Caco-2 (cell line): ENCODE data around the gene METTL16. TPM values are rescaled to one million over a fixed set of nuclear protein-coding genes. Genes with fewer than 3 reads are reported as not detected.

ENCODE experiments used
- BruUV-seq: library from RNA; stranded (reverse); fragments of 400-500 nt; replicated peaks from 2 replicates; lab custom pipeline; 2021; lab: Mats Ljungman, UMichigan
- CTCF ChIA-PET: fragments of 300-600 bp; sonication (Branson Sonifier 250); formaldehyde crosslinking; loops from one replicate; lab custom pipeline; 2022; ENCODE audit warnings: antibody characterized with exemption; lab: Charles Lee
- POLR2A ChIA-PET: fragments of 300-600 bp; sonication (Branson Sonifier 250); formaldehyde crosslinking; loops from one replicate; lab custom pipeline; 2022; ENCODE audit warnings: antibody characterized with exemption; lab: Charles Lee
- DNase-seq, 2 experiments: peaks; one replicate each; pipeline versions ENCODE4 v3.0.0 to v3.0.0-alpha.2; 2020 to 2022
- H3K27me3 ChIP-seq: replicated peaks from 2 replicates; pipeline ENCODE4 v1.6.0; 2011; ENCODE audit warnings: low read length; ENCODE audit not compliant: control insufficient read depth, insufficient read depth
- H3K36me3 ChIP-seq: 2 replicates; pipeline ENCODE4 v1.5.1; 2011; ENCODE audit warnings: low read length; ENCODE audit not compliant: control insufficient read depth, insufficient read depth
- H3K4me1 ChIP-seq: fragments of 250-450 bp; sonication (Bioruptor Pico); 2 replicates; pipeline ENCODE4 v1.5.1; 2020; ENCODE audit warnings: mild to moderate bottlenecking
- H3K4me3 ChIP-seq: 2 replicates; pipeline ENCODE4 v1.5.1; 2011; ENCODE audit warnings: low read depth, mild to moderate bottlenecking, control low read depth, low read length
- H3K9me3 ChIP-seq: fragments of 250-450 bp; sonication (Bioruptor Pico); 2 replicates; pipeline ENCODE4 v1.5.1; 2020; ENCODE audit warnings: mild to moderate bottlenecking, moderate library complexity
- H3K27ac Mint-ChIP-seq: one replicate; pipeline ENCODE4 v1.8.0; 2022; ENCODE audit warnings: mixed read lengths; ENCODE audit not compliant: unreplicated experiment
- H3K27me3 Mint-ChIP-seq: one replicate; pipeline ENCODE4 v1.8.0; 2022; ENCODE audit warnings: mixed read lengths; ENCODE audit not compliant: insufficient read depth, unreplicated experiment
- H3K36me3 Mint-ChIP-seq: one replicate; pipeline ENCODE4 v1.8.0; 2022; ENCODE audit warnings: mild to moderate bottlenecking, mixed read lengths; ENCODE audit not compliant: insufficient read depth, unreplicated experiment
- H3K4me1 Mint-ChIP-seq: one replicate; pipeline ENCODE4 v1.8.0; 2022; ENCODE audit warnings: low read depth, mixed read lengths; ENCODE audit not compliant: unreplicated experiment
- H3K4me3 Mint-ChIP-seq: one replicate; pipeline ENCODE4 v1.8.0; 2022; ENCODE audit warnings: mild to moderate bottlenecking, moderate library complexity, mixed read lengths; ENCODE audit not compliant: unreplicated experiment
- H3K9me3 Mint-ChIP-seq: one replicate; pipeline ENCODE4 v1.8.0; 2022; ENCODE audit warnings: mixed read lengths; ENCODE audit not compliant: unreplicated experiment
- CTCF ChIP-seq, 2 experiments: fragments of 200-600 bp in 1 of 2; IDR thresholded peaks; 1 replicate in 1 of 2; 2 replicates in 1 of 2; pipeline versions ENCODE4 v1.5.1 to v1.8.0; 2011 to 2022; ENCODE audit warnings: antibody characterized with exemption in 1 of 2, control low read depth in 1 of 2, inconsistent platforms in 1 of 2, low read depth in 1 of 2, low read length in 1 of 2, mild to moderate bottlenecking in 1 of 2, moderate library complexity in 1 of 2; ENCODE audit not compliant: insufficient read depth in 1 of 2, severe bottlenecking in 1 of 2, unreplicated experiment in 1 of 2
- intact Hi-C: fragments of 100-400 bp; cut with micrococcal nuclease; formaldehyde crosslinking; loops from one replicate; pipeline ENCODE4 v1.10.0; 2022; ENCODE audit not compliant: unreplicated experiment
- total RNA-seq: library from RNA; stranded (reverse); gene quantifications from 2 replicates; pipeline ENCODE4 v1.2.3, GENCODE V29; 2022

Gene METTL16
- total RNA-seq, 1 experiment from 2014 or later: 50.4 TPM

- Histone ChIP-seq H3K27me3 (no peaks in the 10 kb centered on the region), H3K4me1 (peaks cover 41% of the 10 kb centered on the region), H3K9me3 (no peaks in the 10 kb centered on the region), H3K36me3 (no peaks in the 10 kb centered on the region), H3K4me3 (peak overlapping the region; percentile 51)
- POLR2A ChIA-PET: interaction anchor here (1.1 to 2.1 kb wide), 4 partner anchors 9 to 62 kb away, joined by 4 to 14 read pairs (median 6); partner anchors contain the start of gene TSR1
- intact Hi-C loops: no loop called here
- H3K36me3 Mint-ChIP-seq: peaks cover 70% of the 10 kb centered on the region
- H3K9me3 Mint-ChIP-seq: no peaks in the 10 kb centered on the region
- H3K4me1 Mint-ChIP-seq: peaks cover 29% of the 10 kb centered on the region
- no TSS peak for BruUV-seq
- CTCF ChIA-PET: interaction anchor here (1.6 to 2.1 kb wide), 2 partner anchors 15 to 18 kb away, joined by 14 to 18 read pairs; no protein-coding TSS in a partner anchor
- peak overlapping the region; percentile 93 for H3K27ac Mint-ChIP-seq
- no peak for DNase-seq
- no peaks in the 10 kb centered on the region for H3K27me3 Mint-ChIP-seq
- TF ChIP-seq CTCF (IDR thresholded peaks at IDR 0.05; ENCODE audit: insufficient read depth in 1 of 2, low read depth in 1 of 2, low read length in 1 of 2, severe bottlenecking in 1 of 2, unreplicated experiment in 1 of 2): no peak
- peak overlapping the region; percentile 86 for H3K4me3 Mint-ChIP-seq
These were observed 113.5 kb downstream of the METTL16 start for GRCh38 chr17:2398182-2398581.

GRCh38 chr17:2397247-2398171 is 114.2 kb downstream of the METTL16 start:
- Histone ChIP-seq H3K9me3 (no peaks in the 10 kb centered on the region), H3K36me3 (no peaks in the 10 kb centered on the region), H3K4me3 (no peak overlapping the region; the same call in 1 of the 2 replicates), H3K27me3 (no peaks in the 10 kb centered on the region), H3K4me1 (peaks cover 41% of the 10 kb centered on the region)
- no peak for DNase-seq
- H3K4me3 Mint-ChIP-seq: peak overlapping the region; percentile 86
- H3K4me1 Mint-ChIP-seq: peaks cover 29% of the 10 kb centered on the region
- POLR2A ChIA-PET: interaction anchor here (2.1 kb wide), 1 partner anchor 15 kb away, joined by 14 read pairs; no protein-coding TSS in a partner anchor
- H3K36me3 Mint-ChIP-seq: peaks cover 70% of the 10 kb centered on the region
- TF ChIP-seq CTCF (IDR thresholded peaks at IDR 0.05; ENCODE audit: insufficient read depth in 1 of 2, low read depth in 1 of 2, low read length in 1 of 2, severe bottlenecking in 1 of 2, unreplicated experiment in 1 of 2): no peak
- no peaks in the 10 kb centered on the region for H3K27me3 Mint-ChIP-seq
- intact Hi-C loops: no loop called here
- no peaks in the 10 kb centered on the region for H3K9me3 Mint-ChIP-seq
- CTCF ChIA-PET: interaction anchor here (2.1 kb wide), 1 partner anchor 15 kb away, joined by 14 read pairs; no protein-coding TSS in a partner anchor
- peak overlapping the region; percentile 93 for H3K27ac Mint-ChIP-seq
- BruUV-seq: no TSS peak

GRCh38 chr17:2396568-2397246 is 115.0 kb downstream of the METTL16 start:
- Histone ChIP-seq H3K4me3 (peak overlapping the region; percentile 31), H3K27me3 (no peaks in the 10 kb centered on the region), H3K9me3 (no peaks in the 10 kb centered on the region), H3K4me1 (peaks cover 41% of the 10 kb centered on the region), H3K36me3 (no peaks in the 10 kb centered on the region)
- no peaks in the 10 kb centered on the region for H3K27me3 Mint-ChIP-seq
- CTCF ChIA-PET: interaction anchor here (1.7 kb wide), 2 partner anchors 14 to 20 kb away, joined by 6 to 12 read pairs; no protein-coding TSS in a partner anchor
- peak overlapping the region; percentile 86 for H3K4me3 Mint-ChIP-seq
- no TSS peak for BruUV-seq
- TF ChIP-seq CTCF (IDR thresholded peaks at IDR 0.05; ENCODE audit: insufficient read depth in 1 of 2, low read depth in 1 of 2, low read length in 1 of 2, severe bottlenecking in 1 of 2, unreplicated experiment in 1 of 2): no peak
- H3K9me3 Mint-ChIP-seq: no peaks in the 10 kb centered on the region
- H3K4me1 Mint-ChIP-seq: peaks cover 29% of the 10 kb centered on the region
- peak; percentile 92 to 95 for DNase-seq
- peak overlapping the region; percentile 93 for H3K27ac Mint-ChIP-seq
- H3K36me3 Mint-ChIP-seq: peaks cover 72% of the 10 kb centered on the region
- intact Hi-C loops: no loop called here
- POLR2A ChIA-PET: no interaction called here
